HG02623 (cell line): Measurements from ENCODE around the gene DNAJB8.

Experiments
- ATAC-seq: cut with Tn5 transposase; IDR thresholded peaks from one replicate; pipeline ENCODE4 v1.9.1; 2021; ENCODE audit warnings: moderate library complexity; ENCODE audit not compliant: unreplicated experiment

DNAJB8 gene

DNA sequence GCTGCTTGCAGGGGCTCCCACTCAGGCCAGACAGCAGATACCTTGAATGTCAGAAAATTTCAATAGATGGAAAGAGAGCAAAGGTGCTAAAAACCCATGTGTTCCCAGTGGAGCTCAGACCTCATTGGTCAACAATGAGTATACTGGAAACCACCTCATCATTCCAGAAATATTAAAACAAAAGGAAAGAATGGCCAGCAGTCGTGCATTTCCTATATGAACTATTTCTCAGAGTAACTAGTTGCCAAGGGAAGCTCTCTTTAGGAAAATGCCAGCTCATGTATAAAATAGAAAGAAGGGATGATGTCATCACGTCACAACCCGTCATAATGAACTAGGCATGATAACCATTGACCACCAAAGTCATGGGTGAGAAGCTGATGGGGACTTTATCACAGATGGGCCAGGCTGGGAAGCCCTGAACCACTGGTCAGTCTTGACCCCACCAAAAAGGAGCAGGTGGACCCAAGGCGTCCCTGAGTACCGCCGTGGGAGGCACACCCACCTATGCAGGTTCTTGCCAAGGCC, 17.5 kb downstream of the DNAJB8 start:
- ATAC-seq: no peak

DNA sequence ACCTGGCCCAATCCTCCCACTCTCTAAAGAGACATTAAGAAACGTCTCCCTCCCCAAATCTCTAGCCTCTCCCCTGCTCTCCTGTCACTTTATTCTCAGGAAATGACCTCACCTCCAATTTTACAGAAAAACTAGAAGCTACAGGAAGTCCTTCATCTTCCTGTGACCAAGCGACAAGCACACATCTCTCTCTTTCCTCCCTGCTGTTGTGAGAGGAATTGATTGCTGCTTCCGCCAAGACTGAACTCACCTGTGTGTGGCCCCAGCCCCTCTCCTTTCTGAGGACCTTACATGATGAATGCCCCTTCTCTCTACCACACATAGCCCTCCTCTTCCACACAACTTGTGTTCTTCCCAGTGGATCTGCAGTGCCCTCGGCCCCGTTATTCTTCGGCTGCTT, 18.2 kb downstream of the DNAJB8 start:
- ATAC-seq: no peak

DNA sequence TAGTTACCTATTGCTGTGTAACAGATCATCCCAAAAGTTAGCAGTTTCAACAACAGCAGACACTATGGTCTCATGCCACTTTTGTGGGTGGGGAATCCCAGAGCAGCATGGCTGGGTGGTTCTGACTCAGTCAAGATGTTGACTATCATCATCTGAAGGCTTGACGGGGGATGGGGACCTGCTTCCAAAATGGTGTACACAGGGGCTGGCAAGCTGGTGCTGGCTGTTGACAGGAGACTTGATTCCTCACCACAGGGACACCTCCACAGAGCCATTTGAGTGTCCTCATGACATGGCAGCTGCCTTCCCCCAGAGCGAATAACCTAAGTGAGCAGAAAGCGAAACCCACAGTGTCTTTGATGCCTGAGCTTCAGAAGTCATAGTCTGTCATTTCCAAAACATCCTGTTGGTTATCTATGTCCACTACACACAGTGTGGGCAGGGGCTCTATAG, 19.1 kb downstream of the DNAJB8 start:
- ATAC-seq: no peak

DNA sequence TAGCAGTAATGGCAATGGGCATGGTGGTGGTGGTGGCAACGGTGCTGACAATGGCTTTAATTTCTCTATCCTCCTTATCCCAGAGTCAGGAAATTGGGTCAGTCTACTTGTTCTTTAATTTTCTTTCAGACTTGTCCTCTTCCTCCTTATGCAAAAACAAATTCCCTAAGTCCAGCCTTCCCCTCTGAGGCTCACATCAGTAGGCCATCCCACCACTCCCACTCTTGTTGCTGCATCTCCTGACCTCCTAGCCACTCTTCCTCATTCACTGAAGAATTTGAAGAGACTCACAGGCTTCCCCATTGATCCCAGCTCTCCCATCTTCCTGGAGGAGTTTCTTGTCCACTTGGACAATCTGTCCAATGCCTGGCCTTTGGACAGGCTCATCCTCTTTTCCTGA, 19.9 kb downstream of the DNAJB8 start:
- no peak for ATAC-seq

DNA sequence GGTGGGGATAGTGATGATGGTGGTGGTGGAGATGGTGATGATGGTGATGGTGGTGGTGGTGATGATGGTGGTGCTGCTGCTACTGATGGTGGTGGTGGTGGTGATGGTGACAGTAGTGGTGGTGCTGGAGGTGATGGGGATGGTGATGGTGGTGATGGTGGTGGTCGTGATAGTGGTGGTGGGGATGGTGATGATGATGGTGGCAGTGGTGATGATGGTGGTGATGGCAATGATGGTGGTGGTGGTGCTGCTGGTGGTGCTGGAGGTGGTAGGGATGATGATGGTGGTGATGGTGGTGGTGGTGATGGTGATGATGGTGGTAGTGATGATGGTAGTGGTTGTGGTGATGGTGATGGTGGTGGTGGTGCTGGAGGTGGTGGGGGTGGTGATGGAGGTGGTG, 21.3 kb downstream of the DNAJB8 start:
- ATAC-seq: no peak

DNA sequence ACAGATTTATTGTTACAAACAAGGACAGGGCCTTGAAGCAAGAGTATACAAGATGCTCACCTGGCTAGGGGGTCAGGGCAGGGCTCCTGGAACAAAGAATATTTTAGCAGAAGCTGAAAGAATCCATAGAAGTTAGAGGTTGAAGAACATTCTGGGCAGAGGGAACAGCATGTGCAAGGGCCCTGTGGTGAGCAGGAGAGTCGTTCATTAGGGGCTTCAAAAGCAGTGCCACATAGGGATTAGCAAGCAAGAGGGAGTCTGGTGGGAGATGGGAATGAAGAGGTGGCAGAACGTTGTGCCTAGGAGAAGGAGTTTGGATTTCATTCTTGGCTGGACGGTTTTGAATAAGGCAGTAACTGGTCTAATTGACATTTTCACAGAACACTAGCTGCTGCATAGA, 22.9 kb downstream of the DNAJB8 start:
- no peak for ATAC-seq

DNA sequence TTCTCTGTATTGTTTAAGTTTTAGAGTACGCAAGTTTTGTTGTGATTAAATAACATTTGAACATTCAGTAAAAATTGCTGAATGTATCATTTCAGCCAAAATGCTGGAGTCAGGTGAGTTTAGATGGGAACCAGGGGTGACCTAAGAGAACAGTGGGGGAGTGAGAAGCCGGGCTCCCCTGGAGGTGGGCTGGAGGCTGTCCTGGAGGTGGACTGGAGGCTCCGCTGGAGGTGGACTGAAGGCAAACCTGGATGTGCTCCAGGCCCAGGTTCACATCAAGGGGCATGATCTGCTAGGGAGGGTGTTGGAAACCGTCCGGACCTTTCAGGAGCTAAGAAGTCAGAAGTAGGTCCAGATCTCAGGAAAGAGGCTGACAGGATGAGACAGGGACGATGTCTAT, 23.7 kb downstream of the DNAJB8 start:
- no peak for ATAC-seq

DNA sequence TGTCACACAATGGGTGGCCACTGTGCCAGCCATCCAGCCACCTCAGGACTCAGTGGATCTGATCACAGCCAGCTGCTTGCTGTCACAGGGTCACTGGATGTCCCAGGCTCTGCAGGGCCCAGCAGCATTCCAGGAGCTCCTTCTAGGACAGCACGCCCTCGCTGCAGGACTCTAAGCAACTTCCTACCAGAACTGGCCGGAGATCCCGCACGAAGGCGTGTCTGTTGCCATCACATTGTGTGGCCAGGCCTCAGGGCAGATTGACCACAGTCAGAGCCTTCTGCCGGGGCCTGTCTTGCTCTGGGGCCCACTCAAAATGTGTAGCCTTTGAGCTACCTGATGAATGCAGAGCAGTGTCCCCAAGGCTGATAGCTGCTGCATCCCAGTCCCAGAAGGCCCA, 24.6 kb downstream of the DNAJB8 start:
- no peak for ATAC-seq

DNA sequence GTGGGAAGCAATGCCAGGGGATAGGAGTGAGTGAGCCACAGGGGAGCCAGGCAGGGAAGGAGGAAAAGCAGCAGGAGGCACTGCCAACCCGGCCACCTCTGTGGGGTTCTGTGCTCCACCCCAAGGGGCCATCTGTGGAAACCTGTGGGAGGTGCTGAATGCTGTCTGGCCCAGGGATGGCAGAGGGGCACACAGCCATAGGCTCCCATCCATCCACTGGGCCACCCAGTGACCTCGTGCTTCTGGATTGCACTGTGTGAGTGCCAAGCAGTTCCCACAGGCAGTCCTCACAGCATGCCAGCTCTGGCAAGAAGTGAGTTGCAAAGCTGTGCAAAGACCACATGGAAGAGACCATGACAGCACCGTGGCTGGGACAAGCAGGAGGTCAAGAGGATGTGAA, 27.5 kb downstream of the DNAJB8 start:
- ATAC-seq: no peak

DNA sequence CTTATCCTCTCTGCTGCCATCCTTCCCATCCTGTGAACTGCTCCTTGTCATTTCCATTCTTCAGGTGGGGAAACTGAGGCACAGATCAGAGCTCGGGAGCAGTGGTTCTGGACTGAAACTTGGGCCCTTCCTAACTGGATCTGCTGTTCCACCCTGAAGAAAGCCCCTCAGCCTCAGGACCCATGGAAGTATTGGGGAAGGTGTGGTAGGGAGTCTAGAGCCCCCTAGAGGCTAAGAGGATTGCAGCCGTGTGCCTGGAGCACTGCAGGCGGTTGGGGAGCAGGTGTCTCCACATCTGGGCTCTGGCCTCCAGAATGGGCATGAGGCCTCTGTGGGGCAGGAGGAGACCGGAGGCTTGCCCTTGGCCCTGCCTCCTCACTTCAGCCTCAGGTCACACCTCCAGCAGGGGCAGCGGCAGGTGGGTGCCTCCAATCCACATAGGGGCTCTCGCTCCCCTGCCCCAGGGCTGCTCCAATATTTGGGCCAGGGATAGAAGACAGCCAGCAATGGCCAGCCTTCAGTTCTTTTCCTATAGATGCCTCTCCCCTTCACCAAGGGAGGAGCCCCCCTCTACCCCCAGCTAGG, 28.1 kb downstream of the DNAJB8 start:
- no peak for ATAC-seq

DNA sequence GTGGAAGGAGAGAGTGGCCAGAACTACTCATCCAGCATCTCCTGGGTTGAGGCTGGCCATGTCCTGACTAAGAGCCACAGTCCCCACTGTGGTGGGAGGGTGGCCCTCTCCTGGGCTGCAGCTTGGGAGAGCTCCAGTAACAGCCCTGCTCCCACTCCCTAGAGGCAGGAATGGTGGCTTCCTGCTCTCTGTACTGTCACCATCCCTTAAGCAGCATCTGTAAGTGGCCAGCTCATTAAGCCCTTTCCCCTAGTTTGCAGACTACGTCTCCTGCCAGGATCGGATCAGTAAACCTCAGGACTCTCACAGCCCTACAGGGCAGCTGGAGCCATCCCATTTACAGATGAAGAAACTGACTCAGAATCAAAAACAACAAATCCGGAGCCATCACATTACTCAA, 30.5 kb downstream of the DNAJB8 start:
- no peak for ATAC-seq

DNA sequence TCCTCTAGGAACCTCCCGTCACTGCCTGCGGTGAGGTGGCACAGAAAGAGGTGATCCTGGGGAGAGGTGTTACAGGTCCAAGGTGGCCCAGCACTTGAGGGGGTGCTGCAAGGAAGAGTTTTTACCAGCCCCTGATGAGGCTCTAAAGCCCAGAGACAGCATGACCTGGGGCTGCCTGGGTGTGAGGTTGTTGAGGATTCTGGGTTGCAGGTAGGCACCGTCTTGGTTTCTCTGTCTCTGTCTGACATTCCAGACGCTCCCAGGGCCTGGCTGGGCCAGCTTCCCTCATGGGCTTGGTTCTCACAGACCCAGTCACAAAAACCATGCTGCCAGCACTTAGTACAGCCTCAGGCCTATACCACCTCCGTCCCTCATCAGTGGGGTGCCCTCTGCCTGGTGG, 31.1 kb downstream of the DNAJB8 start:
- no peak for ATAC-seq

DNA sequence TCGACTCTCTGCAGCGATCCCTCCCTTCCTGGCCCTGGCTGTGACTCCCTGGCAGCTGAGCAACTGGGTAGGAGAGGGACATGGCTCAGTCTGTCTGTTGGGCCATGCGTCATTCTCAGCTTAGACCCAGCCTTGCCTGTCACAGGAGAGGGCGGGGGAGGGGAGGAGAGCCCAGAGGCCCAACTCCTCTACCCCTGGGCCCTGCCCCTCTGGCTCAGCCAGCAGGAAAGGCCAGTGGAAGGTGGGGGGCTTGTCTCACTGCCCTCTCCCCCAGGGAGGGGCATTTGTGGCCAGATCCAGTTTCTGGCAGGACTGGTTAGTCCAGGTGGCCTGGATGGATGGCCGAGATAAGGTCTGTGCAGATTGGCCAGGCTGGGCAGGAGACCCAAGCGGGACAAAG, 31.6 kb downstream of the DNAJB8 start:
- ATAC-seq: no peak

DNA sequence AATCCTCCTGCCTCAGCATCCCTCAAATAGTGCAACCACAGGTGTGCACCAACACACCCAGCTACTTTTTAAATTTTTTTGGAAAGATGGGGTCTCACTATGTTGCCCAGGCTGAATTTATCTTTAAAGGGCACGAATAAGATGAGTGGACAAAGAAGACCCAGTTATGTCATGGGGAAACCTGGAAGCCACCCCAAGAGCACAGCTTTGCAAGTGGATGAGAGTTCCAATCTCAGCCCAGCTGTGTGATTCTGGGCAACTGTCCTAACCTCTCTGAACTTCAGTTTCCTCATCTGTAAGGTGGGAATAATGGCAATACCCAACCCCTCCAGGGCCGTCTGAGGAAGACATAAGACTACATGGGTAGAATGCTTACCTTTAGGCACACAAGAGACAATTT, 32.2 kb downstream of the DNAJB8 start:
- no peak for ATAC-seq

DNA sequence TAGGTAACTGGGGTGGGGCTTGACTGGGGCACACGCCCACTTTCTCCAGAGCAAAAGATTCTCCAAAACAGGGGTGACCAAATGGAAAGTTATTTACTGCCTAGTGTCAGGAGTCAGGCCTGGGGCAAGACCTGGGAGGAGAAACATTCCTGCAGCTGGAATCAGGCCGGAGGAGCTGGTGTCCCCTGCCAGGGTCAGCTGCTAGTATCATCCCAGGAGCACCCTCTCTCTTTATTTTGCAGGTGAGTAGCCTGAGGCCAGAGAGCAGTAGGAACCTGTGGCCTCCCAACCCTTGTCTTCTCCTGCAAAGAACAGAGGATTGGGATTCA, 32.9 kb downstream of the DNAJB8 start:
- no peak for ATAC-seq

DNA sequence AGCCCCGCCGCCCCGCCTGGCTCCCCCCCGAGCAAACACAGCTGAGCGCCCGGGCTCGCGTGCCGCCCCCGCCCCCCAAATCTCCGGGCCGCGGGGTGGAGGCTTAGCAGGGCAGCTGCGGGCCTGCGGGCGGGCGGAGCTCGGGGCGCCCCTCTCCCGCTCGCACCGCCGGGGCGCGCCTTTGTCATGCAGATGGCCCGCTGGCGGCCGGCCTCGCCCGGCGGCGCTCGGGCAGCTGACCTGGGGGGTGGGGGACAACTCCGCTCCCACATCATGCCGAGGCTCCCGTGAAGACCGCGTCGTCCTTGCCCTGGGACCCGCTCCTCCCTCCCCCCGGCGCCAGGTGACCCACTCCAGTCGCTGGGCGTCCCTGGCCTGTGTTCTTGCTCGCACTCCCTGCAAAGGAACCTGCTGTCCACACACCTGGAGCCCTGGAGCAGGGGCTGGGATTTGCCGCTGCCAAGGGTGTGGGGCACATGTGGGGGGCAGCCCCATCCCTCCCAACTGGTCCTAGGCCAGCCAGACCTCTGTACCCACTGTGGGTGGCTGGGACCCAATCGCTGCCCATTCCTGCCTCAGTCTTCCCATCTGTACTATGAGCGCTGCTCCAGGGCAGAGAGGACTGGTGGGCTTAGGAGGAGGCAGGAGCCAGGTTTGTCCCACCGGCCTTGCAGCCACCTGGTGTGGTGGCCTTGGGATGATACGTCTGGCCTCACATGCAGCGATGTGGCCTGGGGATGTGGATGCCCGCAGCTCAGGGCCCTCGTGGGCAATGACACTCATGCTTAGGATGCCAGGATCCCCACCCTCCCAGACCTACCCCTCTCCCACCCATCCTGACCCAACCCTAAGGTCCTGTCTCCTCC, 33.5 kb downstream of the DNAJB8 start:
- ATAC-seq: no peak

DNA sequence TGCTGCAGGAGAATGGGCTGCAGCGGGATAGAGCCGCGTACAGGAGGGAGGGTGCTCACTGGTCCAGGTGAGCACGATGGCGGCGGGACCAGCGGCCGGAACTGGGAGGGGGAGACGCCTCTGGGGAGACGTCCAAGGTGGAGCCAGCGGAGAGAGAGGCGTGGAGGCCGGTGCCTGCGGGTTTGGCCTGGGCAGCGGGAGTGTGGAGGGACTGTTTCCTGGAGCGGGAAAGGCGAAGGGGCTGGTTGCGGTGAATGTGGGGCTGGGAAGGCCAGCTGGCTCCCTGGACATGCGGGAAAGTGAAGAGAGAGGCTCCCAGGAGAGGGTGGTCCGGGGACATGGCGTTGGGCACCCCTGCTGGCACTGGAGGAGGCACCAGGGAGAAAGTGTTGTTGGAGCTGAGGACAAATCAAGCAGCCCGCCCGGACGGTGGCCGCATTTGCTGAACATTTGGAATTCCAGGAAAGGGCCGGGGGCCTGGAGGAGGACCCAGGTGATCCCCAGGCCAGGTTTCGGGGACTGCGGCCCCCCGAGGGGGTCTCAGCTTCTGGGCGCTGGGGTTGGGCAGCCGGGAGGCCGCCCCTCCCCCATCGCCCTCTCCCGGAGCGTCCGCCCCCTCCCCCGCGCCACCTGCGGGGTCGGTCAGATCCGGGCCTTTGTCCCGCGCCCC, 34.3 kb downstream of the DNAJB8 start:
- ATAC-seq: no peak

DNA sequence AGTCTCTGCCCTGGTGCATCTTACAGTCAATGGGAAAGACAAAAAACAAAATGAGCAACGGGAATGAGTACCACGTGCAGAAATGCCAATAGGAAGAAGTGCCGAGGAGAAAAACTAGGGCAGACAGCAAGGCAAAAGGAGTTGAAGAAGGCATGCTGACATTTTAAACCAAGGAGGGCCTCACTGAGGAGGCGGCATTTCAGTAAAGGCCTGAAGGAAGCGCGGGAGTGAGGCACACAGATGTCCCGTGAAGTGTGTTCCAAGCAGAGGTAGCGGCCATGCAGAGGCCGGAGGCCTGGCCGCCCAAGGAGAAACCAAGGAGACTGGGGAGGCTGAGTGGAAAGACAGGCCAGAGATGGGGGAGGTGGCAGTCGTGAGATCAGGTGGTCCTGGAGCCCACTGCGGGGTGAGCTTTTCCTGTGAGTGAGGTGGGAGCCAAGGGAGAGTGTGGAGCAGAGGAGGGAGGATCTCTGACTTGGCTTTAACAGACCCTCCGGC, 34.8 kb downstream of the DNAJB8 start:
- ATAC-seq: no peak

DNA sequence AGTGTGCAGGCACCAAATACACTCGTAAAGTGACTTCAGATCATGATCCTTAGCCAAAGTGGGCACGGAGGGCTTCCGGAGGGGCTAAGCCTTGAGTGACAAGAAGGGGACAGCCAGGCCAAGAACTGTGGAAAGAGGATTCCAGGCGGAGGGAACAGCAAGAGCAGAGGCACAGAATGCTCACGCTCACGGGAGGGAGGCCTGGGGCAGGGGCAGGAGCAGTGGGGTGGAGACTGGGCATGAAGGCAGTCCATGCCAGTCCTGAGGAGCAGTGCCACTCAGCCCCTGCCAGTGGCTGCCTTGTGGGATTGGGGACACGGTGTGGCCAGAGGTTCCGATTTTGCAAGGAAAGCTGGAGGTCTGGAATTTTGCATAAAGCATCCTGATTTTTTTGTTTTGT, 36.0 kb downstream of the DNAJB8 start:
- ATAC-seq: no peak

DNA sequence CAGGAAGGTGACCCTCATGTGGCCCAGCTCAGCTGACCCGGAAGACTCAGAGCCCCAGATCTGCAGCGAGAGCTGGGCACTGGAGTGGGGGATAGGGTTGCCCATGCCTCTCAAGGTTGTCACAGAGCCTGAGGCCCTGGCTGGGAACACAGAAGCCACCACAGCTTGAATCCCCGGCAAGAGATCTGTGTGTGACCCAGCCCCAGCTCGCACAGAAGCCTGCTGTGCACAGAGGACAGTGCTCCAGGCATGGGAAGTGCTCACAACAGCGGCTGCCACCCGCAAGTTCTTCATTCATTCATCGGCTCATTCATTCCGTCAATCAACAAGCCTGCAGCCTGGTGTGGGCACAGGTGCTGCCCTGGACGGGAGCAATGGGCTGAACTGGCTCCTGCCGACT, 36.4 kb downstream of the DNAJB8 start:
- no peak for ATAC-seq

DNA sequence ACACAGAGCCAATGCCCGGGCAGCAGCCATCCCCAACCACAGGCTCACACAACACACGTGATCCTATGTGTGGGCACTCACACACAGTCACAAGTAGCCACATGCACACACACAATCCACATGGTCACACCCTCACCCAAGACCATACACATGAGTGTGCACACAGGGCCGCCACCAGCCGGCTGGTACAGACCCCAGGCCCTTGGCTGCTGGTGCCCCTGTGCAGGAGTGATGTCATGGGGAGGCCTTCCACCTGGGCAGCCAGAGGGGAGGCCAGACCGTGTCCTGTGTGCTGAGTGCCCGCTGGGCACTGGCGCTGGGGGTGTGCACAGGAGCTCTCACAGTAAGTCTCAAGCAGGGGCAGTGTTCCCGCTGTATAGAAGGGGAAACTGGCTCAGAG, 36.9 kb downstream of the DNAJB8 start:
- no peak for ATAC-seq

DNA sequence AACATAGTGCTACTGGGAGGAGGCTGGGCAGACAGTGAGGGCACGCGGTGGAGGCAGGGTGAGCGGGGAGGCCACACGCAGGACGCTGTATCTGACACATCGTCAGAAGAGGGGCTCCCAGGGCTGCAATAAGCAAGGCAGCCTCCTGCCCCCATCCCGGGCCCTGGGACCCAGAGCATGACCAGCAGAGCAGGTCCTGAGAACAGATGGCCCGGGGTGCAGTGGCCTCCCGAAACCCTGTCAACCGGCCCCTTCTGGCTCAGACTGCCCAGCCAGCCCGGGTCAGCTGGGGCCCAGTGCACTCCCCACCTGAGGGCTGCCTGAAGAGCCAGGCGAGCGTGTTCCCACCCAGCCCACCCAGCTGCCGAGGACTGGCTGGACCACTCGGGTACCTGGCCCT, 37.4 kb downstream of the DNAJB8 start:
- no peak for ATAC-seq
